Measurements from ENCODE around the gene TTLL8. TPM values are rescaled to one million over a fixed set of nuclear protein-coding genes. Genes with fewer than 3 reads are reported as not detected.

Gene TTLL8
- polyA plus RNA-seq, 1 of the 3 experiments (the other 2 are of a cell fraction): not detected

DNA sequence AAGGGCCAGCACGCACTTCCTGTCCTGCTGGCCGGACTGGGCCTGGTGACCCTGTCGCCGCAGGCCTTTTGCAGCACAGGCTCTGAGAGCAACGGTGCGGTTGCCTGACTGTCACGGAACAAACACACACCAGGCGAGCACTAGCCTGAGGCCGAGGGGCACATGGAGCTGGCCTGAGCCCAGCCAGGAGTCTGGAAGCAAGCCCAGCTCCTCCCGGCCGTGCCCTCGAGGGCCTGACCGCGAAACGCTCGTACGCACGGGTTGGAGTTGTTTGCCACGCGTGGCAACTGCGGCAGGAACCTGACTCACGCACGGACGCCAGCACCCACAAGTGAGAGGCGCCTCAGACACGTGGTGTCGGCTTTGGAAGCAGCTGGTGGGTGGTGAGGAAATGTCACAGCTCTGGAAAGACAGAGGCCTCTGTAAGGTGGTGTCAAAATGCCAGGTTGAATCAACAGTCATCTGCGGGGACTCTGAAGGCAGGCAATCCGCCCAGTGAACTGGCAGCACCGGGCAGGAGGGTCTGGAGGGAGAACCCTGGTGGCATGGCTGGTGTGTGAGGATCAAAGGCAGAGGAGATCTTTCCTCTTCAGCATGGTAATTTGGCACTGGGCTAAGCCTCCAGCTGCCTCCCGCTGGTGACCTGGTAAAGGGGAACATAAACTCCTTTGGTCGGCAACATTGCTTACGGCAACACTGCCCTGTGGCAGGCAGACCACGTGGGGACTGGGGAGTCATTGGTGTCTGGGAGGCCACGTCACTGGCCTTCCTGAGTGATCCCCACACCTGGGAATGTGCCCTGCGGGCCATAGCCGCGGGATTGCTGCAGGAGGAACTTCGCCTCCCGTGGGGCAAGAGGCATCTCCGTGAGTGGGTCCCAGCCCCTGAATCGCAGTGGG lies 30.2 kb downstream of the TTLL8 start (continued):
- TF ChIP-seq IRF3 (IDR thresholded peaks at IDR 0.05; ENCODE audit: low read depth, low read length) (no peak), NFIC (IDR thresholded peaks at IDR 0.05; ENCODE audit: borderline replicate concordance) (0 out of 2 replicates have a peak, but pooled peaks have one; percentile 12), CHD2 (IDR thresholded peaks at IDR 0.05; ENCODE audit: low read length, partially characterized antibody) (no peak), ZBTB33 (IDR thresholded peaks at IDR 0.05; ENCODE audit: borderline replicate concordance, low read depth) (no peak), JUND (IDR thresholded peaks at IDR 0.05) (no peak), RFX5 (IDR thresholded peaks at IDR 0.05; ENCODE audit: low read length) (no peak), GATA2 (CRISPR knock-in tag; IDR thresholded peaks at IDR 0.05) (no peak), TCF12 (IDR thresholded peaks at IDR 0.05) (no peak)
- TF ChIP-seq, protein P1, sequence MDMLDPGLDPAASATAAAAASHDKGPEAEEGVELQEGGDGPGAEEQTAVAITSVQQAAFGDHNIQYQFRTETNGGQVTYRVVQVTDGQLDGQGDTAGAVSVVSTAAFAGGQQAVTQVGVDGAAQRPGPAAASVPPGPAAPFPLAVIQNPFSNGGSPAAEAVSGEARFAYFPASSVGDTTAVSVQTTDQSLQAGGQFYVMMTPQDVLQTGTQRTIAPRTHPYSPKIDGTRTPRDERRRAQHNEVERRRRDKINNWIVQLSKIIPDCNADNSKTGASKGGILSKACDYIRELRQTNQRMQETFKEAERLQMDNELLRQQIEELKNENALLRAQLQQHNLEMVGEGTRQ (IDR thresholded peaks at IDR 0.05; ENCODE audit: borderline replicate concordance, low read depth, low read length): no peak
- TF ChIP-seq, protein P2, sequence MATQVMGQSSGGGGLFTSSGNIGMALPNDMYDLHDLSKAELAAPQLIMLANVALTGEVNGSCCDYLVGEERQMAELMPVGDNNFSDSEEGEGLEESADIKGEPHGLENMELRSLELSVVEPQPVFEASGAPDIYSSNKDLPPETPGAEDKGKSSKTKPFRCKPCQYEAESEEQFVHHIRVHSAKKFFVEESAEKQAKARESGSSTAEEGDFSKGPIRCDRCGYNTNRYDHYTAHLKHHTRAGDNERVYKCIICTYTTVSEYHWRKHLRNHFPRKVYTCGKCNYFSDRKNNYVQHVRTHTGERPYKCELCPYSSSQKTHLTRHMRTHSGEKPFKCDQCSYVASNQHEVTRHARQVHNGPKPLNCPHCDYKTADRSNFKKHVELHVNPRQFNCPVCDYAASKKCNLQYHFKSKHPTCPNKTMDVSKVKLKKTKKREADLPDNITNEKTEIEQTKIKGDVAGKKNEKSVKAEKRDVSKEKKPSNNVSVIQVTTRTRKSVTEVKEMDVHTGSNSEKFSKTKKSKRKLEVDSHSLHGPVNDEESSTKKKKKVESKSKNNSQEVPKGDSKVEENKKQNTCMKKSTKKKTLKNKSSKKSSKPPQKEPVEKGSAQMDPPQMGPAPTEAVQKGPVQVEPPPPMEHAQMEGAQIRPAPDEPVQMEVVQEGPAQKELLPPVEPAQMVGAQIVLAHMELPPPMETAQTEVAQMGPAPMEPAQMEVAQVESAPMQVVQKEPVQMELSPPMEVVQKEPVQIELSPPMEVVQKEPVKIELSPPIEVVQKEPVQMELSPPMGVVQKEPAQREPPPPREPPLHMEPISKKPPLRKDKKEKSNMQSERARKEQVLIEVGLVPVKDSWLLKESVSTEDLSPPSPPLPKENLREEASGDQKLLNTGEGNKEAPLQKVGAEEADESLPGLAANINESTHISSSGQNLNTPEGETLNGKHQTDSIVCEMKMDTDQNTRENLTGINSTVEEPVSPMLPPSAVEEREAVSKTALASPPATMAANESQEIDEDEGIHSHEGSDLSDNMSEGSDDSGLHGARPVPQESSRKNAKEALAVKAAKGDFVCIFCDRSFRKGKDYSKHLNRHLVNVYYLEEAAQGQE (IDR thresholded peaks at IDR 0.05; ENCODE audit: low read depth, low read length): no peak
- TF ChIP-seq, protein P3, sequence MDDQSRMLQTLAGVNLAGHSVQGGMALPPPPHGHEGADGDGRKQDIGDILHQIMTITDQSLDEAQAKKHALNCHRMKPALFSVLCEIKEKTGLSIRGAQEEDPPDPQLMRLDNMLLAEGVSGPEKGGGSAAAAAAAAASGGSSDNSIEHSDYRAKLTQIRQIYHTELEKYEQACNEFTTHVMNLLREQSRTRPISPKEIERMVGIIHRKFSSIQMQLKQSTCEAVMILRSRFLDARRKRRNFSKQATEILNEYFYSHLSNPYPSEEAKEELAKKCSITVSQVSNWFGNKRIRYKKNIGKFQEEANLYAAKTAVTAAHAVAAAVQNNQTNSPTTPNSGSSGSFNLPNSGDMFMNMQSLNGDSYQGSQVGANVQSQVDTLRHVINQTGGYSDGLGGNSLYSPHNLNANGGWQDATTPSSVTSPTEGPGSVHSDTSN (IDR thresholded peaks at IDR 0.05): no peak
